GM15510 (cell line): Measurements from ENCODE around the gene CSRP3.

Experiments
- POLR2A ChIP-seq: IDR thresholded peaks from 3 replicates; pipeline ENCODE4 v1.6.1; 2011; ENCODE audit warnings: borderline replicate concordance; ENCODE audit not compliant: insufficient read length; ENCODE audit errors: extremely low read depth

Gene CSRP3

DNA sequence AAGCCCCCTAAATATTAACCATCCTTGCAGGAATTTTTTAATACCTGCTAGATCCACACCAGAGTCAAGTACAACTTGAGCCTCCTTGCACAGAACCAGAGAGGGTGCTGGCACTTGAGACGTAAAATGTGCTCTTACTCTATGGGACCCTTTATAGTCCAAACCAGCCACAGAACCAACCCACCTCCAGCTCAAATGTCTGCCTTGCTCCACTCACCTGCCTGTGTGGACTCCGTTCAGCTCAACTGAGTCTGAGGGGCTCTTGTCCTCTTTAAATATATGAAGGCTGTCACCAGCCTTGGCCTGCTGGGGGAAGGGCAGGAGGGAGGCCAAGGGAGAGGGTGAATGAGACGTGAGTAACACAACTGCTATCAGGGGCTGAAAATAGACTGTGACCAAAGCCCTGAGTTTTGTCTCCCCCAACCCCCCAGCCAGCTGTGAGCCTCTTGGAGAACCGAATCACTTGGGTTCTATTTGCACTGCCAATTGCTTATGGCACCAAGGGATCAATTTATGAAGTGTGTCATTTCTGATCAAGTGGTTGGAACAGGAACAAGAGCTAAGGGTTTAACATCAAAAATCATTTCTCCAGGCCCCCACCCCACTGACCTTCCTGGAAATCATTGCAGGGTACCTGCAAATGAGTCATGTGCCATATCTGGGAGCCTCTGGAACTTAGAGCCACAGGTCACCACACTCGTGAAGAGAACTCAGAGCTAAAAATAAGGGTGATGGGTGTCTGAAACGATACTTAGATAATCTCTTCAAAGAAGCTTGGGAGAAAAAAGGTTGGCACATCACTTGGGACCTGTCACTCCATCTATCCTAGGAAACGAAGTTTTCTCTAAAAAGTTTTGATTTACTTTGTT is at the start of gene CSRP3:
Gene CSRP3 (minus strand): TSS at position 247 of the 869 bp plus-strand sequence. CDS start 9,535 bp downstream, outside the sequence.
- no peak for TF ChIP-seq POLR2A

GRCh38 chr11:19251577-19251976 is 49.8 kb upstream of the CSRP3 start:
- TF ChIP-seq POLR2A, result no peak

DNA sequence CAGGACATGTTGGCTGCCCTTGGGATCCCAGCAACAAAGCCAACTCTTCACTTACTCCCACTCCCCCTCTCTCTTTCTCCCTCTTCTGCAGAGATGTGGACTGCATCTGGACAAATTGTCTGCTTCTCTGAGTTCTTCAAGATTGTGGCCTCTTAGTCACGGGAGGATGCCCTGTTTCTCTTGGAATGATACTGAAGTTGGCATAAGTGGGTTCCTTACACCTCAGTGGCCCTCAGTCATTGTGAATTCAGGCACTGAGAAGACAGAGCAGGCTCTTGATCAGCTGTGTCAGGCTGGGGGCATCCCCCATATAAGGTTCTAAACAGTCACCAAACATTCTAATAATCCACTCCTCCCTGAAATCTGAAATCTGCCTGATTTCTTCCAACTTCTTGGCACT is 45.0 kb upstream of the CSRP3 start:
- no peak for TF ChIP-seq POLR2A

DNA sequence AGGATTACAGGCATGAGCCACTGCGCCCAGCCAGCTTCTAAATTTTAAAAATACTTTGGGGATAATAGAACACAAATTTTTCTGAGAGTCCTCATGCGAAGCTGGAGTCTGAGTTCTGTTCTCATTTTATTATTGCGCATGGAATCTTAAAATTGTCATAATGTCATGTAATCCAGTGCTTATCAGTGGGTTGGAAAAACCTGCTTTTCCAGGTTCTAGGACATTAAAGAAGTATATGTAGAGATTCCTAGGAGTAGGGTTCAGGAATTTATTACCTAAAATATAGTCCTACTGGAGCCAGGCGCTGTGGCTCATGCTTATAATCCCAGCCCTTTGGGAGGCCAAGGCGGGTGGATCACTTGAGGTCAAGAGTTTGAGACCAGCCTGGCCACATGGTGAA is 43.6 kb upstream of the CSRP3 start:
- TF ChIP-seq POLR2A, result no peak

DNA sequence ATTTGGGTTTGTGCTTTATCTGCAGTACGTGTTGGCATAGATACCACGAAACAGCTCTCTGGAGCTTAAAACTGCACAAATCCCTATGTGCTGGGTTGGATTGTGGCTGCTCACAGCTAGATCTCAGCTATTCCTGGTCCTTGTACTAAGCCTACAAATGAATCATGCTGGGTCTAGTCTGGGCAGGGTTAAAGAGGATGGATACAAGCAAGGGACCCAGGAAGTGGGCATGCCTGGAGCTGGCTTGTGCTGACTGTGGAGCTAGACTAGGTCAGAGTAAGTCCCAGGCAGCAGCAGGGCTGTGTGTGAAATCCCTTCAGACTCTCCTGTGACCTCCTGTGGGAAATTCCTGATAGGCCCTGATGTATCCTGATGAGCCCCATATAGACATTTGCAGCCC is 42.8 kb upstream of the CSRP3 start:
- TF ChIP-seq POLR2A, result no peak

- TF ChIP-seq POLR2A, result no peak
Measured at GRCh38 chr11:19244084-19244483, 42.3 kb upstream of the CSRP3 start.

- no peak for TF ChIP-seq POLR2A
Measured at GRCh38 chr11:19243613-19244012, 41.8 kb upstream of the CSRP3 start.

DNA sequence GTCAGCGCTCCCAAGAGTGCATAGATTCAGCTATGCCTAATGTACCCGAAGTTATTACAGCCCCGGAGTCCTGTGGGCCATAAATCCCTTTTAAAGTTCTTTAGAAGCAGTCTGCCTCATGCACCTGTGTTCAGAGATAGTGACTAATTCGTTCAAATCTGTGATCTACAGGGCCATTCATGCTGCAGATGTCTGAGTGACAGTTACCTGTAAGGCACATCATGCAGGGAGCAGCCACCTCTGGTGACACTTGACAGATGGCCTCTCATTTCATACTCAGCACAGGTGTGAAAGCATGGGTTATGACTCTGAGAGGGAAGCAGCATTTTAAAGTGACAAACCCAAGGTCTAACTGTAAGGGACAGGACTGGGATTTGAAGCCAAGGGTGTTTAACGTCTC is 41.4 kb upstream of the CSRP3 start:
- TF ChIP-seq POLR2A, result no peak

DNA sequence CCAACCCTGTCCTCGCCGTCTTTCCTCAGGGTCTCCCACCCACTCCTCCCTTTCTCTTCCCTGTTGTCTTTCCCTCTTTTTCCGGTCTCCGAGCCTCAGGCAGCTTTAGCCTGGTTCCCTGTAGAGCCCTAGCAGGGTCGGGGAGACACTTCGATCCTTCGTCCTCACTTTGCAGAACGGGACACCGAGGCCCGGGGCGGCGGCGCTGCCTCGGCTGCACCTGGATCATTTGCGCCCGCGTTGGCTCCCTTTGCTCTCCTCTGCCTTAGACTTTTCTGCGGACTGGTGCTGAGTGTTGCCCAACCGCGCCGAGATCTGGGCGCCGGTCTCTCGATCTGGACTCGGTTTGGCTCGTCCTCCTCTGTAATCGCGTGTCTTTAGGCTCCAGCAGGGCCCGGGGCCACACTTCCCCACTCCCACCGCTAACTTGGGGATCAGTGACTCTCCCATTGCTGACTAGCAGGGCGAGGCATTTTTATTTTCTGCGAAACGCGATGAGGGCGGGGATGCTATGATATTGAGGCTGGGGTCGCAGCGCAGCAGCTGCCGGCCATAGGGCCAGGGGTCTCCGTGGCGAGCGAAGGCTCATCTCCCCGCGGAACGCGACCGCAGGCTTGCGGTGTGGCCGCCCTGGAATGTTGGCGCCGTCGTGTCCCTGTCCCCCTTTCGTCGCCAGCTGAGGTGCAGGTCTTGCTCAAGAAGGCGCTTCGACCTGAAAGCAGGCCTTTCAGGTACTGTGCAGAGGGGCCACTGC is 40.6 kb upstream of the CSRP3 start:
- no peak for TF ChIP-seq POLR2A

GRCh38 chr11:19241260-19242178 is 39.7 kb upstream of the CSRP3 start:
- TF ChIP-seq POLR2A, result peak; percentile 41

- TF ChIP-seq POLR2A, result peak; percentile 42
Measured at GRCh38 chr11:19240420-19241259, 38.9 kb upstream of the CSRP3 start, which contains the start of gene E2F8. Gene E2F8 (minus strand): TSS chr11:19240945. CDS start chr11:19240121, 824 bp downstream.

- no peak for TF ChIP-seq POLR2A
Measured at GRCh38 chr11:19239039-19239438, 37.3 kb upstream of the CSRP3 start.

GRCh38 chr11:19237813-19238212 is 36.0 kb upstream of the CSRP3 start:
- no peak for TF ChIP-seq POLR2A

DNA sequence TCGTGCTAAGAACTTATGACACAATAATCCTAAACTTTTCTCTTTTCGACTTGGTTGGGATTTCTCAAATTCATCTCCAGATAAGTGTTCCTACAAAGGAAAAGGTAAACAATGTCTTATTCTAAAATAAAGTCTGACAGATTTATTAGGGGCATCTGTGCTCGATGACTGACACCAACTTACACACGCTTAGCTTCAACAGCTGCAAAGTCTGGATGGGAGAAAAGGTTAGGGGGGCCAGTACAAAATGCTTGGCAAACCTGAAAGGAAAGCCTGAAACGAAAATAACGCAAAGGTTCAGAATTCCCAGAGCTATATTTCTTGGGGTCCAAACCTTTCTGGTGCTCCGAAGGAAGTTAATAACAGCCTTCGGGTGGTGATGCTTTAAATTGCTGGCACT is 35.6 kb upstream of the CSRP3 start:
- TF ChIP-seq POLR2A, result no peak
